ENCODE data around the gene PDE8B.

Gene PDE8B

DNA sequence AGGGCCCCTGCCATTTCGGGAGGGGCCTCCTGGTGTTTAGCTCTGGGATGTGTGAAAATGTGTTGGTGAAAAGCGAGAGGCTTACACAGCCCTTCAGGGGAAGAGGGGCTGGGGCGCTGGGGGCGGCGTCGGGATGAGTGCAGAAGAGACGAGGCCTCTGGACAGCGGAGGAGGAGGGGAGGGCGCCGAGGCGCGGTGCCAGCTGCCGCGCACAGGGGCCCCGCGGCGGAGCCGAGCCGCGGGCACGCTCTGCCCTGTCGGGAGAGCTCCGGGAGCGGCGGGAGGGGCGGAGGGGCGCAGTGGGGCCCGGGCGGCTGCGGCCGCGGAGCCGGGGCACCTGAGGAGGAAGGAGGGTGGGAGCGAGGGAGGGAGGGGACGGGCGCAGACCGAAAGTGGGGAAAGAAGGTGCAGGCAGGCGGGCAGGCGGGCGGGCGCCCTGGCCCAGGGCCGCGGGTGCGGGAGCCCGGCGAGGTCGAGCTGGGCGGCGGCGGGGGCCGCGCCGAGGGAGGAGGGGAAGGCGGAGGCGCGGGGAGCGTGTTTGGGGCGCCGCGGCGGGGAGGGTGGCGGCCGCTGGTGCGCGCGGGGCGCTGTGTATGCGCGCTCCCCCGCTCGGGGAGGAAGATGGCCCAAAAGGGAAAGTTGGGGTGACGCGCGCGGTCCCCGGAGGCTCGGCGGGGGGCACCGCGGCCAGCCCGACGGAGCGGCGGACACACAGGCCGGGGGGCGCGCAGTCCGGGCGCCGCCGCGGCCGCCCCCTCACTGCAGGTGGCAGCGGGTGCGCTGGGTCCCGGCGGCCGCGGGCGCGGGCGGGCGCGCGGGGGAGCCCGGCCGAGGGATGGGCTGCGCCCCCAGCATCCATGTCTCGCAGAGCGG, at the start of gene PDE8B:
PDE8B (plus strand) TSS at position 590 of the 873 bp plus-strand sequence; CDS start at position 836, 246 bp downstream.
- no peak for DNase-seq (ENCODE audit: low read depth)

DNA sequence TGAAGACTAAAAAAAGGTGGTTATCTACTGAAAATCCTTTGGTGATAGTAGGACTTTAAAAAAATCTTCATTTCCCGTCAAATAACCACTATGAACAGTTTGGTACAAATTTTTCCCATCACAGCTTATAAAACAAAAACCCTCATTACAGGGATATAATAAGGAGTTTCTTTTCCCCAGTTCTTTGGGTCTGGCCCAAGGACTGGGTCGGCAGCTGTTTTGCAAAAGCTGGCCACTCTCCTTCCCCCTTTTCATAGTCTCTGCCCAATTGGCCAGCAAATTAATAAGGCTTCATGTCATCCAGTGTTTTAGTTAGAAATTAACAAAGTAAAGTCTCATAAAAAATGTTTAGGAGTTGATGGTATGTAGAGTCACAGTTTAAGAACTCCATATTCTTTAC, 47.0 kb upstream of the PDE8B start:
- no peak for DNase-seq (ENCODE audit: low read depth)

GRCh38 chr5:77167063-77167462, 43.4 kb upstream of the PDE8B start:
- no peak for DNase-seq (ENCODE audit: low read depth)

- peak; percentile 87 for DNase-seq (ENCODE audit: low read depth)
Observed at GRCh38 chr5:77167695-77168121, 42.8 kb upstream of the PDE8B start.

- peak; percentile 76 for DNase-seq (ENCODE audit: low read depth)
Observed at GRCh38 chr5:77168161-77168878, 42.2 kb upstream of the PDE8B start.

DNA sequence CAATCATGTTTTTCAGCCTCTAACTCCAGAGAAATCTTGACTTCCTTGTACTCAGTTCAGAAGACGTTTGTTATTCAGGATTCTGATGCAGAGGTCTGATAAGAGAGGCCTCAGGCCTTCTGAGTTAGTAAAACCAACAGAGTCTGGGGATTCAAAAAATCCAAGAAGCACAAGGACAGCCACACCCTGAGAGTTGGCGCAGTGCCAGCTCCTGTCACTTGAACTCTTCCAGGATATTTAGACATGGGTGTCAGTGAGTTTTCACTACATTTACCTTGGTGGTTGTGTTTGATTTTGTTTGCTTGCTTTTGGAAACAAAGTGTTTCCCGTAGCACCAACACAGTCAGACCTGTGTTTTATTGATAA, 41.6 kb upstream of the PDE8B start:
- no peak for DNase-seq (ENCODE audit: low read depth)

- peak; percentile 22 for DNase-seq (ENCODE audit: low read depth)
Observed at GRCh38 chr5:77170196-77170890, 40.1 kb upstream of the PDE8B start.

GRCh38 chr5:77171141-77171910, 39.2 kb upstream of the PDE8B start:
- no peak for DNase-seq (ENCODE audit: low read depth)

- DNase-seq (ENCODE audit: low read depth) = no peak
Observed at GRCh38 chr5:77172713-77173328, 37.7 kb upstream of the PDE8B start.

DNA sequence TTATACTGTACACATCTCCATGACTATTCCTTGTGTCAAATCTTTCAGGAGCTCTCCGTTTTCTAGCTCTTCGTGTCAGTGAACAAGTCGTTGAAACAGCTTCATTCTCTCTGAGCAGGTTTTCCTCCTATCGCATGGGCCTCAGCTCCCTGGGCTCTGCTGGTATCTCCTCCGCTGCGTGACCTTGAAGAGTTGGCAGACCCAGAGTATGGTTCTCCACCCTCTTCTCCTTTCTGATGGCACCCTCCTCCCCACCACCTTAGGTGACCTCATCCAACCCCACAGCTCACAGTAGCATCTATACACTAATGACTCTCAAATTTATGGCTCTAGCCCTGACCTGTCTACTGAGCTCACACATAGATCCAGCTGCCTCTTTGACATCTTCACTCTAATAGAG, 36.0 kb upstream of the PDE8B start:
- DNase-seq (ENCODE audit: low read depth) = no peak

- no peak for DNase-seq (ENCODE audit: low read depth)
Observed at GRCh38 chr5:77175231-77175630, 35.2 kb upstream of the PDE8B start.

DNA sequence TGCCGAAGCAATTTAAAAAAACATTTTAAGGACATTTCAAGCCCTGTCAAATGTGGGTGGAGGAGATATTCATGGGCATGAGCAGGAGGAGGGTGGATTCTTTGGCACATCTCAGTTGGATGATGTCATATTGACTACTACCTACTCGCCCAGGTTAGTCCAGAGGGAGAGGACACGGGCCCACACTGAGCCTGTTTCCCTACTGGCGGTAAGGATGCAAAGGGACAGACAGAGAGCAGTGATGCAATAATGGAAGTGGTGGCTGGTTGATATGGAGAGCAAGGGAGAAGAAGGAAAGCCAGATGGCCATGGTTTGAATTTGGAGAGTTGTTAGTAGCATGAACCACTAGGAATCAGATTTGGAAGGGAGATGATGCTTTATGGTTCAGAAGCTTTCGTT, 34.1 kb upstream of the PDE8B start:
- no peak for DNase-seq (ENCODE audit: low read depth)

DNA sequence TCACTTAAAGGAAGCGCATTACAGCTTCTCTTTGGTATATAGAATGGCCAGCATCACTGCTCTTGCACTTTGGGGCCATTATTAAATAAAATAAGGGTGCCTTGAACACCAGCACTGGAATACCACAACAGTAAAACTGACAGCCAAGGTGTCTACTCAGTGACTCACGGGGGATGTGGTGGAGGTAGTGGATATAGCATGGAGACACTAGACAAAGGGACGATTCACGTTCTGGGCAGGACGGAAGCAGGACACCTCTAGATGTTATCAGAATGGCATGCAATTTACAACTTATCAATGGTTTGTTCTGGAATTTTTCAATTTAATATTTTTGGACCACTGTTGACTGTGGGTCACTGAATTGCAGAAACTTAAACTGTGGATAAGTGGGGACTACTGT, 32.9 kb upstream of the PDE8B start:
- DNase-seq (ENCODE audit: low read depth) = no peak

DNA sequence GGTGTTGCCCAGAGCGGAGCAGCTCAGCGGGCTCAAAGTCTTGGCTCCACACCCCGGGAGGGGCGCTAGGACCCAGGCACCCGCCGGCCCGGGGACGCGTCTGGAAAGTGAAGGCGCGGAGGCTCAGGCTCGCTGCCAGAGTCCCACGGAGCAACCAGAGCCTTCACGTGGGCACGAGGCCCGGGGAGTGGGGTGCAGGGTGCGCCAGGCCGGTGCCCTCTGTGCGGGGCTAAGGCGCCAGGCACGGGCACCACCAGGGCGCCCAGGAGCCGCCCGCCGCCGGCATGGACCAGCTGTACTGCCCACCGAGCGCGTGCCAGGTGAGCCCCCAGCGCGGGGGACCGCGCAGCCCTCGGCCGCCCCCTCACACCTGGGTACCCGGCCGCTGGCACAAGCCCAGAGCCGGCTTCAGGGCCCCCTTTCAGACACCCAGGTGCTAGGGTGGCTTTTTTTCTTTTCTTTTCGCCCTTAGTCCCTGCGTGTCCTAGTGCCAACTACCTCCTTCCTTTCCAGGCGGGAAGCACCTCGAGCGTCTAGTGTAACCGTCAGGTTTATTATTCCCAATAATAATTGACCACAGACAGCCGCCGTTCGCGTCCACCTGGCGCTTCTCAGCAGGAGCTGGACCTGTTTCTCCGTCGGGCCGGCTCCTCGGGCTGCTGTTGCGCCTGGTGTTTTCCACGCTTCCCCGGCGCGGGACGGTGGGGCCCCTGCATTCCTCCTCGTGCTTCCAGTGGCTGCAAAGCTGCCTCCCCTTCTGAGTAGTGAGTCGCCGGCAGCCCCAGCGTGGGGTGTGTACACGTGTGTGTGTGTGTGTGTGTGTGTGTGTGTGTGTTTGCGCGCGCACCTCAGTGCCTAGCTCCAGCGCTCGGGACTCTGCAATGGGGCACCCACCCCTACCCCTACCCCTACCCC, 30.1 kb upstream of the PDE8B start:
- DNase-seq (ENCODE audit: low read depth) = no peak

- DNase-seq (ENCODE audit: low read depth) = no peak
Observed at GRCh38 chr5:77181173-77181572, 29.3 kb upstream of the PDE8B start.

GRCh38 chr5:77181596-77182304, 28.7 kb upstream of the PDE8B start:
- no peak for DNase-seq (ENCODE audit: low read depth)

DNA sequence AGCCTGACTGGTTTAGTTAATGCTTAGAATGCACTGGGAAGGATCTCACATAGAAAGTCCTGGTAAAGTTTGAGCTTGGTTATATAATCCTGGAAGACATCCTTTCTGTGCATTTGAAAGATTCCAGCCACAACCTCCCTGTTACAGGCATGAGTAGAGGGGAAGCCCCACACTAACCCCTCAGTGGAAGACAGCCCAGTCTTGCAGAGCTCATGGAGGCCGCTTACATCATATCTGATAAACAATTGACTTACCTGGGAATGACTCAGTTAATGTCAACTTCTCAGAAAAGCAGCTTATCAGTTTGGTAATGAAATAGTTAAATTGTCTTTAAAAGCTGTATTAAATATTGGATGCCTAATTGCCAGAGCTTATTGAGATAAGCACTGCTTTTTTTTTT, 28.1 kb upstream of the PDE8B start:
- DNase-seq (ENCODE audit: low read depth) = no peak

- no peak for DNase-seq (ENCODE audit: low read depth)
Observed at GRCh38 chr5:77186652-77187370, 23.7 kb upstream of the PDE8B start.

- no peak for DNase-seq (ENCODE audit: low read depth)
Observed at GRCh38 chr5:77189421-77189820, 21.1 kb upstream of the PDE8B start.
